GM18907 (cell line): ENCODE data around the gene CCNDBP1.
"Not testable (repeated sequence)": the region's sequence is repeated elsewhere in the genome, so short reads cannot be mapped to it uniquely, and the experiment has no call there.

Experiments used
- ATAC-seq: cut with Tn5 transposase; IDR thresholded peaks from one replicate; pipeline ENCODE4 v1.9.1; 2021; ENCODE audit warnings: mild to moderate bottlenecking, moderate library complexity; ENCODE audit not compliant: unreplicated experiment

The CCNDBP1 gene

GRCh38 chr15:43214592-43215295 is 29.5 kb downstream of the CCNDBP1 start:
- no peak for ATAC-seq

GRCh38 chr15:43215961-43216360 is 30.8 kb downstream of the CCNDBP1 start:
- ATAC-seq, result no peak

GRCh38 chr15:43218908-43219706 is 33.9 kb downstream of the CCNDBP1 start:
- no peak for ATAC-seq

GRCh38 chr15:43219929-43220928 is 35.0 kb downstream of the CCNDBP1 start:
- ATAC-seq, result no peak

- no peak for ATAC-seq
Measured at GRCh38 chr15:43220991-43221403, 35.8 kb downstream of the CCNDBP1 start, which contains the start of gene EPB42. EPB42 (minus strand) TSS chr15:43221018; CDS start chr15:43220825, 193 bp downstream.

GRCh38 chr15:43221422-43221821 is 36.2 kb downstream of the CCNDBP1 start:
- ATAC-seq, result no peak

- no peak for ATAC-seq
Measured at GRCh38 chr15:43225201-43225949, 40.2 kb downstream of the CCNDBP1 start.

- ATAC-seq, result not testable (repeated sequence)
Measured at GRCh38 chr15:43225950-43226255, 40.7 kb downstream of the CCNDBP1 start.

GRCh38 chr15:43226436-43227305 is 41.5 kb downstream of the CCNDBP1 start:
- ATAC-seq, result no peak

GRCh38 chr15:43229977-43230376 is 44.8 kb downstream of the CCNDBP1 start:
- ATAC-seq, result no peak

GRCh38 chr15:43230640-43231115 is 45.5 kb downstream of the CCNDBP1 start:
- ATAC-seq, result no peak

- ATAC-seq, result no peak
Measured at GRCh38 chr15:43232289-43232874, 47.2 kb downstream of the CCNDBP1 start.

- ATAC-seq, result no peak
Measured at GRCh38 chr15:43235536-43235935, 50.3 kb downstream of the CCNDBP1 start.

- no peak for ATAC-seq
Measured at GRCh38 chr15:43237842-43238470, 52.8 kb downstream of the CCNDBP1 start.

- ATAC-seq, result no peak
Measured at GRCh38 chr15:43238671-43239131, 53.5 kb downstream of the CCNDBP1 start.

GRCh38 chr15:43239732-43240491 is 54.7 kb downstream of the CCNDBP1 start:
- no peak for ATAC-seq

GRCh38 chr15:43241100-43241499 is 55.9 kb downstream of the CCNDBP1 start:
- no peak for ATAC-seq

- no peak for ATAC-seq
Measured at GRCh38 chr15:43242616-43243015, 57.4 kb downstream of the CCNDBP1 start.
